ENCODE measurements around the gene SH3RF1.

The SH3RF1 gene

DNA sequence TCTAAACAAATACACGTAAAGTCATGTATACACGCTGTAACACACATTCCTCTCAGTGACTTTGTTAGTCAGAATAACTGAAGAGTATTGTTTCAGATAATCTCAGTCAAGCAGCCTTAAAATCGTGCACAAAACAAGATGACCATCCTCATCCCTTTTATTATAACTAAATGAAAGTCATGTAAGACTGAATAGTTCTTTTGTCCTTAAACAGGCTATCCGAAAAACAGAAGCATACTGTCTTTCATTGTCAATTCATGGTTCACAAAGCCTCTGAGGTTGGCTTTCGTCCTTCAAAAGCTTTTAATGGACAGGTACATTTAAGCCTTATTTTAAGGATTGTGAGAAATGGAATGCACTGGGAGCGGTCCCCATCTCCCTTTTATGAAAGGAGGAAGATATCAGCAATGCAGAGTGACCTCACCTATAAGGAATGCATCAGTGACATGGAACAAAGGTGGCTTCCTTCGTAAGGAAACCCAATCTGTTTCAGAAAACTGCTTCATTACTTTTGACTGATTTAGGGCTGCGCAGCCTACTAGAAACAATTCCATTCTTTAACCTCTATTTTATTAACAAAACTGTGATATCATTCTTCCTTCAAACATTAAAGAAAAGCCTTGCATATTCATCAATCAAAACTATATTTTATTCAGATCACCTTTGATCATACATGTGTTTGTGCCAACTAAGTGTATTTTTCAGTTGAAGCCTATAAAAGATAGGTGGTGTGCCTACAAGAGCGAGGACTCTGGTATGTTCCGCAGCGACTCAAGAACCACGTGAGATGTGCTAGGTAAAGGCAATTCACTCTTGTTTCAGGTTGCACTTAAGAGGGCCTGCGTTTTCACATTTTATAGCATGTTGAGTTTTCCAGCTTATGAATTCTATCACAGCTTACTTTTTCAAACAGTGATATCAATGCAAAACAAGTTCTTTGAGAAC, 19.2 kb downstream of the SH3RF1 start:
- no peak overlapping the region for H3K4me3 ChIP-seq (ENCODE audit: low read length)
- no peak for DNase-seq (ENCODE audit: low read depth, low spot score)
- peaks cover 8% of the 10 kb centered on the region for H3K4me1 ChIP-seq (ENCODE audit: control insufficient read depth, insufficient read depth, low read length)
- H3K27me3 ChIP-seq (ENCODE audit: control insufficient read depth, insufficient read depth, low read length), result no peaks in the 10 kb centered on the region
- no peak overlapping the region for H3K27ac ChIP-seq (ENCODE audit: low read length)
- H3K36me3 ChIP-seq (ENCODE audit: control insufficient read depth, insufficient read depth, low read length), result no peaks in the 10 kb centered on the region
- no peaks in the 10 kb centered on the region for H3K9me3 ChIP-seq (ENCODE audit: control insufficient read depth, insufficient read depth, low read length)
- WGBS (ENCODE audit: insufficient coverage, insufficient read length), result no CpG with 5 or more reads among the region's 13 CpGs

DNA sequence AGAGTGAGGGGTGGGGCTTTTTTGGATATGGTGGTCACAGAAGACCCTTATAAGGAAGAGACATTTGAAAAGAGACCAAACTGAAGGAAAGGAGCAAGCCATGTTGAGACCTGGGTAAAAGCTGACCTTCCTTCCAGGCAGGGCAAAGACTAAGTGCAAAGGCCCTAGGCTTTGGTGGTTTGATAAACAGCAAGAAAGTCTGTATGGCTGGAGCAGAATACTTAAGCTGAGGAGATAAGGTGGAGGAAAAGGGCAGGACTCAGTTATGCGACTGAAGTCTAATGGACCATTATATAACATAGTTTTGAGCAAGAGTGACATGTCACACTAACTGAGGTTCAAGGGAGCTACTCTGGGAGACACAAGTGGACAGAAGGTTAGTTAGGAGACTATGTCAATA, 20.0 kb downstream of the SH3RF1 start:
- H3K27me3 ChIP-seq (ENCODE audit: control insufficient read depth, insufficient read depth, low read length), result no peaks in the 10 kb centered on the region
- H3K36me3 ChIP-seq (ENCODE audit: control insufficient read depth, insufficient read depth, low read length), result no peaks in the 10 kb centered on the region
- DNase-seq (ENCODE audit: low read depth, low spot score), result no peak
- H3K4me3 ChIP-seq (ENCODE audit: low read length), result no peak overlapping the region
- no peak overlapping the region for H3K27ac ChIP-seq (ENCODE audit: low read length)
- no CpG with 5 or more reads among the region's 1 CpG for WGBS (ENCODE audit: insufficient coverage, insufficient read length)
- no peaks in the 10 kb centered on the region for H3K9me3 ChIP-seq (ENCODE audit: control insufficient read depth, insufficient read depth, low read length)
- H3K4me1 ChIP-seq (ENCODE audit: control insufficient read depth, insufficient read depth, low read length), result peaks cover 8% of the 10 kb centered on the region

DNA sequence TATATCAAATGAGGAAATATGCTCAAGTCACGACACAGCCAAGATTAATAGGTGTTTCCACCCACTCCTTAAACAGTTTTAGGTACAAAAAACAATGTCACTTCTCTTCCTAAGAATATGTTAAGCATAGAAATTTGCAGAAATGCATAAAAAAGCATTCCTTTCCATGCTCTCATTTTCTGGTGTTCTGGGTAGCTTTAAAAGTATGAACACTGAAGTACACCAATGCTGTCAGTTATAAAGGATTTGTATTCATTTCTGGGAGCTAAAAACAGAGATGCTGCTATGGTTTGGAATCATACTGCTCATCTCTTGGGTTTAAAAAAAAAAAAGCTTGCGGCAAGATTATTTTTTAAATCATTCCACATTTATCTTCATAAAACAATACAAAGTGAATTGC, 20.8 kb downstream of the SH3RF1 start:
- Histone ChIP-seq H3K36me3 (ENCODE audit: control insufficient read depth, insufficient read depth, low read length) (no peaks in the 10 kb centered on the region), H3K27ac (ENCODE audit: low read length) (no peak overlapping the region), H3K4me1 (ENCODE audit: control insufficient read depth, insufficient read depth, low read length) (peaks cover 8% of the 10 kb centered on the region), H3K9me3 (ENCODE audit: control insufficient read depth, insufficient read depth, low read length) (no peaks in the 10 kb centered on the region), H3K4me3 (ENCODE audit: low read length) (no peak overlapping the region), H3K27me3 (ENCODE audit: control insufficient read depth, insufficient read depth, low read length) (no peaks in the 10 kb centered on the region)
- DNase-seq (ENCODE audit: low read depth, low spot score), result no peak
- WGBS (ENCODE audit: insufficient coverage, insufficient read length), result no CpG with 5 or more reads among the region's 2 CpGs

DNA sequence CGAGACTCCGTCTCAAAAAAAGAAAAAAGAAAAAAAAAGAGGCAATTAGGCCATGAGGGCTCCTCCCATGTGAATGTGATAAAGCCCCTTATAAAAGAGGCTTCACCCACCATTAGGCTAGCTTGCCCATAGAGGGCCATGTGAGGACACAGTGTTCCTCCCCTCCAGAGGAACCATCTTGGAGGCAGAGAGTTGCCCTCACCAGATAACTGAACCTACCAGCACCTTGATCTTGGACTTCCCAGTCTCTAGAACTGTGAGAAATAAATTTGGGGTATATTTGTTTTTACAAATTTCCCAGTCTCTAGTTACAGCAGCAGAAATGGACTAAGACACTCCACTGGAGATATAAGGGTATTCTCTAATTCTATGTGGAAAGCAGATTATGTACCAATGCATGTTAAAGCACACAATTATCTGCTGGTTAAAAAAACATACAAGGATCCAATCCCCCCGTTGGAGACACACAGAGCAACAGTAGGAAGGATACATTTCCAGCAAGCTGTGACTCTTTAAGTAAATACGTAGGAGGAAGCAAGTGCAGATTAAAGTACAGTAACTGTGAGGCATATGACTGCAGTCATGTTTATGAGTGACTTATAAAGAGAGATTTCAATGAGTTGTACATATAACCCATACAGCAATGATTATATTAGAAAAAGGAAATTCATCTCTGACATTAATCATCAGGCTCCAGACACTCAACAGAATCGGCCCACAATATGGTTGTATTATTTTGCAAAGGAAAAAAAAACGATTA, 21.4 kb downstream of the SH3RF1 start:
- H3K4me3 ChIP-seq (ENCODE audit: low read length), result no peak overlapping the region
- no peaks in the 10 kb centered on the region for H3K27me3 ChIP-seq (ENCODE audit: control insufficient read depth, insufficient read depth, low read length)
- no peak overlapping the region for H3K27ac ChIP-seq (ENCODE audit: low read length)
- WGBS (ENCODE audit: insufficient coverage, insufficient read length), result no CpG with 5 or more reads among the region's 6 CpGs
- H3K4me1 ChIP-seq (ENCODE audit: control insufficient read depth, insufficient read depth, low read length), result peaks cover 4% of the 10 kb centered on the region
- no peak for DNase-seq (ENCODE audit: low read depth, low spot score)
- H3K9me3 ChIP-seq (ENCODE audit: control insufficient read depth, insufficient read depth, low read length), result no peaks in the 10 kb centered on the region
- no peaks in the 10 kb centered on the region for H3K36me3 ChIP-seq (ENCODE audit: control insufficient read depth, insufficient read depth, low read length)

DNA sequence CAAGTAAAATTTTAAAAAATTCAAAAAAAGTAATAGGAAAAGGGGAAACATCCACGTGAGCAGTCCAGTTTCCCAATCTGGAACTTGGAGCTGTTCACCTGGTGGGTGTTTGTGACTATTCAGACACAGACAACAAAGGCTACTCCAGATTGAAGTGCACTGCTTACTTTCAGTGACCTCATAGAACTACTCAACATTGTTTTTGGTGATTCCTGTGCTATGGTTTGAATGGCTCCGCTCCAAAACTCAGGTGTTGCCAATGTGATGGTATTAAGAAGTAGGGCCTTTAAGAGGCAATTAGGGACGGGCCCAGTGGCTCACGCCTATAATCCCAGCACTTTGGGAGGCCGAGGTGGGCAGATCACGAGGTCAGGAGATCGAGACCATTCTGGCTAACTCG, 22.1 kb downstream of the SH3RF1 start:
- WGBS (ENCODE audit: insufficient coverage, insufficient read length), result no CpG with 5 or more reads among the region's 8 CpGs
- DNase-seq (ENCODE audit: low read depth, low spot score), result no peak
- no peaks in the 10 kb centered on the region for H3K9me3 ChIP-seq (ENCODE audit: control insufficient read depth, insufficient read depth, low read length)
- no peaks in the 10 kb centered on the region for H3K36me3 ChIP-seq (ENCODE audit: control insufficient read depth, insufficient read depth, low read length)
- H3K27me3 ChIP-seq (ENCODE audit: control insufficient read depth, insufficient read depth, low read length), result no peaks in the 10 kb centered on the region
- H3K27ac ChIP-seq (ENCODE audit: low read length), result no peak overlapping the region
- H3K4me1 ChIP-seq (ENCODE audit: control insufficient read depth, insufficient read depth, low read length), result peaks cover 4% of the 10 kb centered on the region
- no peak overlapping the region for H3K4me3 ChIP-seq (ENCODE audit: low read length)

DNA sequence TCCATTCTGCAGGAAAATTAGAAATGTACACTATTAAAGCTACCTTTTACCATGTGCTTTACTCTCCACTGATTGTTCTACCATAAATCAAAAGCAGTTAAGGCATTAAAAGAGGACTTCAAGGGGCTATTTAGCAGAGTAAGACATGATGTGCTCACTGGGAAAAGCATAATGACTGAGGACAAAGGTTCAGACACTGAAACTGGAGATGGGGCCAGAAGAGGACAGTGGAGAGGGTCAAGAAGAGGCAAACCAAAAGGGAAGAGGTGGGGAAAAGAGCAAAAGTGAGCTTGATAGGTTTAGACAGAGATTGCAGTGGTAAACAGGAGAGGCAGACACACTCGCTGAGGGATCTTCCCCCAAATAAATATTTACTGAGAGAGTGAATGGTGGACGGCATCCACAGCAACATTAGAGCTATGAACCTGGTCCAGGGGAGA, 23.8 kb downstream of the SH3RF1 start:
- no peak overlapping the region for H3K4me3 ChIP-seq (ENCODE audit: low read length)
- no peak for DNase-seq (ENCODE audit: low read depth, low spot score)
- no CpG with 5 or more reads among the region's 2 CpGs for WGBS (ENCODE audit: insufficient coverage, insufficient read length)
- peaks cover 4% of the 10 kb centered on the region for H3K4me1 ChIP-seq (ENCODE audit: control insufficient read depth, insufficient read depth, low read length)
- no peaks in the 10 kb centered on the region for H3K27me3 ChIP-seq (ENCODE audit: control insufficient read depth, insufficient read depth, low read length)
- no peaks in the 10 kb centered on the region for H3K36me3 ChIP-seq (ENCODE audit: control insufficient read depth, insufficient read depth, low read length)
- no peaks in the 10 kb centered on the region for H3K9me3 ChIP-seq (ENCODE audit: control insufficient read depth, insufficient read depth, low read length)
- H3K27ac ChIP-seq (ENCODE audit: low read length), result no peak overlapping the region

DNA sequence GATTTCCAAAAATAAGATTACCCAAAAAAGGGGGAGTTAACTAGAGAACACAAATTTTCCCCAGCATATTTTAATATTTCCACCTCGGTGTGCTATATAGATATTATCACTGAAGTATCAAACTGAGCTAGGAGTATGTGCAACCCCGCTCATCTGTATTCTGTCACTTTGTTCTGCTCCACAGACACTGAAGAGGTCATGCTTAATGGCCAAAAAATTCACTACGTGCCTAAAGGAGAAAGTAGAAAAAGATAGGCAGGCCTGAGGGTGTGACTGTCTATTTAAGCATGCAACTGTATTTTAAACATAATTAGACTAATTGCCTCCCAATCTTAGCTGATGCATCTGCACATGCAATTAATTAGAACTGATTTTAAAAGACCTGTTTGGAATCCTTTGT, 24.5 kb downstream of the SH3RF1 start:
- no peaks in the 10 kb centered on the region for H3K36me3 ChIP-seq (ENCODE audit: control insufficient read depth, insufficient read depth, low read length)
- H3K27me3 ChIP-seq (ENCODE audit: control insufficient read depth, insufficient read depth, low read length), result no peaks in the 10 kb centered on the region
- H3K4me1 ChIP-seq (ENCODE audit: control insufficient read depth, insufficient read depth, low read length), result peaks cover 2% of the 10 kb centered on the region; the same call in 1 of the 2 replicates
- WGBS (ENCODE audit: insufficient coverage, insufficient read length), result no CpG with 5 or more reads among the region's 3 CpGs
- H3K4me3 ChIP-seq (ENCODE audit: low read length), result no peak overlapping the region
- no peak overlapping the region for H3K27ac ChIP-seq (ENCODE audit: low read length)
- no peaks in the 10 kb centered on the region for H3K9me3 ChIP-seq (ENCODE audit: control insufficient read depth, insufficient read depth, low read length)
- DNase-seq (ENCODE audit: low read depth, low spot score), result no peak

DNA sequence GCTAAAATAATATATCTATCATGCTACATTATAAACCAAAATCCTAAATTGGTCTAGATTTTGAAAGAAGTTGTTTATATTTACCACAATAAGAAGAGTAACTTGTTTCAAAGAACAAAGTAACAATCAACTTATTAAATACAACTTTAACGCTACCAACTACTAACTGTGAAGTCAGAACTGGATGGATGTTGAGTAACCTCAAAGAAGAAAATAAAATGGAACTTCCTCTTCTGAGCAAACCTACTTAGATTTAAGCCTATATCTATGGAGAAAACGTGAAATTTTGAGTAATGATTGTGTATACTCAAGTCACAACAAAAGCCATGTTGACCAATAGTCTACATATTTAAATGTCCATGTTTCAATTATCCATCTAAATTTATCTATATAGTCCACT, 25.7 kb downstream of the SH3RF1 start:
- Histone ChIP-seq H3K4me3 (ENCODE audit: low read length) (no peak overlapping the region), H3K27me3 (ENCODE audit: control insufficient read depth, insufficient read depth, low read length) (no peaks in the 10 kb centered on the region), H3K36me3 (ENCODE audit: control insufficient read depth, insufficient read depth, low read length) (no peaks in the 10 kb centered on the region), H3K4me1 (ENCODE audit: control insufficient read depth, insufficient read depth, low read length) (no peaks in the 10 kb centered on the region; the same call in 1 of the 2 replicates), H3K9me3 (ENCODE audit: control insufficient read depth, insufficient read depth, low read length) (no peaks in the 10 kb centered on the region), H3K27ac (ENCODE audit: low read length) (no peak overlapping the region)
- no CpG with 5 or more reads among the region's 2 CpGs for WGBS (ENCODE audit: insufficient coverage, insufficient read length)
- no peak for DNase-seq (ENCODE audit: low read depth, low spot score)

DNA sequence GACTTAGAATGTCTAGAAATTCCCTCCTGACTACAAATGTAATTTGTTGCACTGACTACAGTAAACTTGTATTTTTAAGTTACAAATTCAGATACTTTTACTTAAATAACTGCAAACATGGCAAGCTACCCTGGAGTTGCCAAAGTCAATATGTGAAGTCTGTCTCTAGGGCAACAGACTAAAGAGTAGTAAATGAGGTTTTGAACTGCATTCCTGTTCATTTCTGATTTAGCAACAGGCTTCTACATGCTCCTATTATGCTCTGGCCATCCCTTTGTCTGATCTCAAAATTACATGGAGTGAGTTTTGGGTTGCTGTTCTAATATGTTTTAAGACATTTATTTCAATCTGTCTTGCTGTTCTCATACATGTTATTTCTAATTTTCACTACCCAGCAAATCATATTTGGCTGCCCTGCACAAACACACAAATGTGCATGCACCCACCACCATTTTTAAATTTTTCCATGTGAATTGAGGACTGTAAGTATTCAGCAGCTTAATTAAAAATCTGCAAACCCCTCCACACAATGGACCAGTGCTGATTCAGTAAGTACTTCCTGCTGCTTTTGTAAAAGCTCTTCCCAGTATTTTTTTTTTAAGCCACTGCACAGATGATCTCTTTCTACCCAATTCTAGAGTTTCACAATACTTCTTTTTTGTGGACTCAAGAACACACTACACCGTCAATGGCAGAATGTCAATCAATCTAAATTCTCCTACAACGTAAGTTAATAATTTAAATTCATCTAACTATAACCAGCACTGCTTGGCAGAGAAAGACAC, 26.7 kb downstream of the SH3RF1 start:
- WGBS (ENCODE audit: insufficient coverage, insufficient read length), result no CpG with 5 or more reads among the region's 2 CpGs

DNA sequence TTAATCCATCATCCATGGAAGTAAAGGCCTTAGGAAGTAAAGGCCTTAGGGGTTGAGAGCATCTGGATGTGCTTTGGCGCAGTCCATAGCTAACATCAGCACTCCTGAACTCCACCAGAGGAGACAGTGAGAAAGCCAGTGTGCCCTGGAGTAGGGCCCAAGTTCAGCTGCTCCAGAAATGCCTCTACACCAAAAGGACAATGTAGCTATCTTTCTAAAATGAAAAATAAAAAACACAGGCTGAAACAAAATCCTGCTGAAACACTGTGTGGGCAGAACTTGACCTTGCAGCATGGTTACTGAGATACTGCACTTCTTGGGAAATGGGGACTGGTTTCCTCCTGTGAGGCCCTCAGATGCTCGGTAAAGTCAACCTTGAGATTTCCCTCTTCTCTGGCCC, 29.3 kb downstream of the SH3RF1 start:
- Histone ChIP-seq H3K36me3 (ENCODE audit: control insufficient read depth, insufficient read depth, low read length) (no peaks in the 10 kb centered on the region), H3K27me3 (ENCODE audit: control insufficient read depth, insufficient read depth, low read length) (no peaks in the 10 kb centered on the region), H3K9me3 (ENCODE audit: control insufficient read depth, insufficient read depth, low read length) (no peaks in the 10 kb centered on the region), H3K4me1 (ENCODE audit: control insufficient read depth, insufficient read depth, low read length) (no peaks in the 10 kb centered on the region; the same call in 1 of the 2 replicates), H3K27ac (ENCODE audit: low read length) (no peak overlapping the region), H3K4me3 (ENCODE audit: low read length) (no peak overlapping the region)
- no CpG with 5 or more reads among the region's 2 CpGs for WGBS (ENCODE audit: insufficient coverage, insufficient read length)
- DNase-seq (ENCODE audit: low read depth, low spot score), result no peak

More for the DNA sequence above, 26.7 kb downstream of the SH3RF1 start:
- no peaks in the 10 kb centered on the region for H3K36me3 ChIP-seq (ENCODE audit: control insufficient read depth, insufficient read depth, low read length)
- H3K27me3 ChIP-seq (ENCODE audit: control insufficient read depth, insufficient read depth, low read length), result no peaks in the 10 kb centered on the region
- H3K9me3 ChIP-seq (ENCODE audit: control insufficient read depth, insufficient read depth, low read length), result no peaks in the 10 kb centered on the region
- H3K4me1 ChIP-seq (ENCODE audit: control insufficient read depth, insufficient read depth, low read length), result no peaks in the 10 kb centered on the region; the same call in 1 of the 2 replicates
- H3K4me3 ChIP-seq (ENCODE audit: low read length), result no peak overlapping the region
- no peak for DNase-seq (ENCODE audit: low read depth, low spot score)
- H3K27ac ChIP-seq (ENCODE audit: low read length), result no peak overlapping the region
